Natural killer cell (primary cell): ENCODE results near the gene ERF. TPM values are rescaled to one million over a fixed set of nuclear protein-coding genes. Genes with fewer than 3 reads are reported as not detected.
A peak's percentile ranks its signal among the peaks of the same experiment; 100 is the strongest.

Experiments
- ATAC-seq, 3 donors: fragments of 150-1000 bp in 2 of 3; fragments of 200-7000 bp in 1 of 3; cut with Tn5 transposase; 1 replicate in 1 of 3; 2 replicates in 2 of 3; pipeline ENCODE4 v1.10.0; 2021; ENCODE audit warnings: mild to moderate bottlenecking in 2 of 3, moderate library complexity in 2 of 3
- DNase-seq, 2 donors: peaks; one replicate each; pipeline versions ENCODE4 v3.0.0 to v3.0.0-alpha.2; 2013 to 2021; ENCODE audit warnings: mixed read lengths in 1 of 2
- H3K27ac ChIP-seq: one replicate; pipeline ENCODE4 v1.5.1; 2013; ENCODE audit warnings: mild to moderate bottlenecking, low read length
- H3K27me3 ChIP-seq: one replicate; pipeline ENCODE4 v1.6.1; 2013; ENCODE audit warnings: low read length; ENCODE audit not compliant: control insufficient read depth, insufficient read depth
- H3K36me3 ChIP-seq: one replicate; pipeline ENCODE4 v1.6.1; 2013; ENCODE audit warnings: low read length; ENCODE audit not compliant: control insufficient read depth, insufficient read depth
- H3K4me1 ChIP-seq: one replicate; pipeline ENCODE4 v1.6.1; 2013; ENCODE audit warnings: low read length; ENCODE audit not compliant: control insufficient read depth, insufficient read depth
- H3K4me3 ChIP-seq: one replicate; pipeline ENCODE4 v1.5.1; 2013; ENCODE audit warnings: low read length
- H3K9me3 ChIP-seq: one replicate; pipeline ENCODE4 v1.6.1; 2013; ENCODE audit warnings: low read length; ENCODE audit not compliant: control insufficient read depth, insufficient read depth
- H3K27ac Mint-ChIP-seq, 2 donors: one replicate each; pipeline ENCODE4 v1.8.0; 2022; ENCODE audit warnings: mild to moderate bottlenecking in 2 of 2, mixed read lengths in 2 of 2, moderate library complexity in 1 of 2
- H3K27me3 Mint-ChIP-seq, 2 donors: one replicate each; pipeline ENCODE4 v1.8.0; 2022; ENCODE audit warnings: low read depth in 2 of 2, mixed read lengths in 2 of 2
- H3K36me3 Mint-ChIP-seq: one replicate; pipeline ENCODE4 v1.8.0; 2022; ENCODE audit warnings: mixed read lengths
- H3K4me1 Mint-ChIP-seq, 2 donors: one replicate each; pipeline ENCODE4 v1.8.0; 2022; ENCODE audit warnings: mixed read lengths in 2 of 2
- H3K4me3 Mint-ChIP-seq: one replicate; pipeline ENCODE4 v1.8.0; 2022; ENCODE audit warnings: mild to moderate bottlenecking, moderate library complexity, mixed read lengths
- H3K9me3 Mint-ChIP-seq, 2 donors: one replicate each; pipeline ENCODE4 v1.8.0; 2022; ENCODE audit warnings: mixed read lengths in 2 of 2
- CTCF ChIP-seq: fragments of 200-600 bp; IDR thresholded peaks from one replicate; pipeline ENCODE4 v1.8.0; 2022; ENCODE audit warnings: antibody characterized with exemption
- WGBS: methylation state at CpG from one replicate; pipeline ENCODE4 v1.1.7; 2013; ENCODE audit warnings: missing lambda C conversion rate; ENCODE audit not compliant: insufficient coverage; 5-methylcytosine and 5-hydroxymethylcytosine counted together
- intact Hi-C: fragments of 100-400 bp; cut with micrococcal nuclease; formaldehyde crosslinking; loops from one replicate; pipeline ENCODE4 v1.14.2; 2022
- total RNA-seq, 4 donors: library from RNA; stranded (reverse); fragments of 120-200 nt in 1 of 4; gene quantifications; one replicate each; pipeline versions ENCODE4 v1.2.3 to v1.2.4, GENCODE V29; 2013 to 2022

Gene ERF
- total RNA-seq, 3 donors from 2014 or later (not counting 1 experiment from before 2014, with no cell fraction given) = 58.3 to 115 (median 75.6) TPM

- DNase-seq (no peak), ATAC-seq (no peak)
- intact Hi-C loops = no loop called here
- H3K9me3 ChIP-seq = no peaks in the 10 kb centered on the region
- WGBS = 76% methylated on average over 8 of the region's 8 CpGs
- TF ChIP-seq CTCF = no peak
- H3K27me3 ChIP-seq = no peaks in the 10 kb centered on the region
- H3K27ac ChIP-seq = no peak overlapping the region
- H3K4me1 ChIP-seq = no peaks in the 10 kb centered on the region
- H3K27me3 Mint-ChIP-seq = no peaks in the 10 kb centered on the region
- peak overlapping the region; percentile 65 to 67 for H3K27ac Mint-ChIP-seq
- no peaks in the 10 kb centered on the region for H3K9me3 Mint-ChIP-seq
- no peaks in the 10 kb centered on the region for H3K36me3 Mint-ChIP-seq
- H3K36me3 ChIP-seq = peaks cover 78% of the 10 kb centered on the region
- peaks cover 7 to 29% of the 10 kb centered on the region in 2 donors for H3K4me1 Mint-ChIP-seq
- H3K4me3 ChIP-seq = no peak overlapping the region
- no peak overlapping the region for H3K4me3 Mint-ChIP-seq
These were observed 25.0 kb downstream of the ERF start for GRCh38 chr19:42229855-42230351.

- Mint-ChIP-seq H3K27me3 (no peaks in the 10 kb centered on the region), H3K9me3 (no peaks in the 10 kb centered on the region)
These were observed 25.6 kb downstream of the ERF start for GRCh38 chr19:42229301-42229854.

DNA sequence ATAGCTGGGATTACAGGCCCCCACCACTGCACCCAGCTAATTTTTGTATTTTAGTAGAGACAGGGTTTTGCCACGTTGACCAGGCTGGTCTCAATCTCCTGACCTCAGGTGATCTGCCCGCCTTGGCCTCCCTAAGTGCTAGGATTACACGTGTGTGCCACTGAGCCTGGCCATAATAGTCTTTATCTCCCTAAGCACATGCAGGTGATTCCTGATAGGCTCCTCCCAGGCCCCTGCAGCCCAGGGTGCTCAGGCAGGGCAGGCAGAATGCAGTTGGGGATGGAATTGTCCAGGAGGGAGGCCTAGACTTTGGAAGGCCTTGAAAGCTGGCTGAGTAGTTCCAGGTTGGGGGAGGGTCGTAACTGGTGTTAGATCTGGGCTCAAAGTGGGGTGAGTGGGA lies 26.3 kb downstream of the ERF start:
- H3K4me3 Mint-ChIP-seq = no peak overlapping the region
- no peak for DNase-seq
- H3K27me3 ChIP-seq = no peaks in the 10 kb centered on the region
- peaks cover 75% of the 10 kb centered on the region for H3K36me3 ChIP-seq
- peak overlapping the region; percentile 63 to 65 for H3K27ac Mint-ChIP-seq
- no peaks in the 10 kb centered on the region for H3K4me1 ChIP-seq
- no peak overlapping the region for H3K4me3 ChIP-seq
- H3K4me1 Mint-ChIP-seq = peaks cover 7 to 26% of the 10 kb centered on the region in 2 donors
- TF ChIP-seq CTCF = no peak
- H3K9me3 ChIP-seq = no peaks in the 10 kb centered on the region
- no peak overlapping the region for H3K27ac ChIP-seq
- 87% methylated on average over 4 of the region's 4 CpGs for WGBS
- no peak for ATAC-seq
- intact Hi-C loops = no loop called here
- H3K9me3 Mint-ChIP-seq = no peaks in the 10 kb centered on the region
- H3K36me3 Mint-ChIP-seq = no peaks in the 10 kb centered on the region
- no peaks in the 10 kb centered on the region for H3K27me3 Mint-ChIP-seq

More at GRCh38 chr19:42229301-42229854, 25.6 kb downstream of the ERF start:
- Histone ChIP-seq H3K4me1 (no peaks in the 10 kb centered on the region), H3K9me3 (no peaks in the 10 kb centered on the region), H3K27me3 (no peaks in the 10 kb centered on the region), H3K36me3 (peaks cover 79% of the 10 kb centered on the region), H3K27ac (no peak overlapping the region), H3K4me3 (no peak overlapping the region)
- no peak for DNase-seq
- intact Hi-C loops = no loop called here
- H3K36me3 Mint-ChIP-seq = no peaks in the 10 kb centered on the region
- peak overlapping the region; percentile 65 to 67 for H3K27ac Mint-ChIP-seq
- H3K4me1 Mint-ChIP-seq = peaks cover 7 to 29% of the 10 kb centered on the region in 2 donors
- H3K4me3 Mint-ChIP-seq = no peak overlapping the region
- TF ChIP-seq CTCF = no peak
- 76% methylated on average over 2 of the region's 4 CpGs for WGBS
- peak in 1 of 3 donors; percentile 31 for ATAC-seq

DNA sequence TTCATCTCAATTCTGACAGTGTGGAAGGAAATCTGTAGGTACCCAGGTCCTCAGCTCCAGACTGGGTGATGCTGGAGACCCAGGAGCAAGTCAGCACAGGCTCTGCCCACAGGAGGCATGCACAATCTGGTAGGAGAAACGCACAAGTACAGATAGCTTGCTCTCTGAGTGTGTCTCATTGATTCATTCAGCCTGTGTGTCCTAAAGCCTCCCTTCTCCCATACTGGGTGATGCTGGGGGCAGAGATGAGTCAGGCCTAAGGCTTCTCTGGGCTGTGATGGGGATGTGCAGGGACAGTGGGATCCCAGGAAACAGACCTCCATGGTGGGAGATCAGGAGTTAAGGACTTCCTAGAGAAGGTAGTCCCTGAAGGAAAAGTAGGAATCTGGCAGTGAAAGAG lies 28.0 kb downstream of the ERF start:
- ATAC-seq = no peak
- Mint-ChIP-seq H3K27me3 (no peaks in the 10 kb centered on the region), H3K4me1 (peaks cover 15 to 32% of the 10 kb centered on the region in 2 donors), H3K36me3 (no peaks in the 10 kb centered on the region), H3K4me3 (no peak overlapping the region), H3K27ac (peak overlapping the region in 1 of 2 donors; percentile 8), H3K9me3 (no peaks in the 10 kb centered on the region)
- DNase-seq = no peak
- Histone ChIP-seq H3K9me3 (no peaks in the 10 kb centered on the region), H3K27ac (no peak overlapping the region), H3K4me3 (no peak overlapping the region), H3K4me1 (no peaks in the 10 kb centered on the region), H3K36me3 (peaks cover 64% of the 10 kb centered on the region), H3K27me3 (no peaks in the 10 kb centered on the region)
- TF ChIP-seq CTCF = no peak
- WGBS = 91% methylated on average over 1 of the region's 1 CpG
- intact Hi-C loops = no loop called here
